ENCODE data around the gene DTX1. TPM values are rescaled to one million over a fixed set of nuclear protein-coding genes. Genes with fewer than 3 reads are reported as not detected.
A peak's percentile ranks its signal among the peaks of the same experiment; 100 is the strongest.

The DTX1 gene
- total and polyA plus RNA-seq, 8 donors: 0.43 to 6.2 (median 1.9) TPM

DNA sequence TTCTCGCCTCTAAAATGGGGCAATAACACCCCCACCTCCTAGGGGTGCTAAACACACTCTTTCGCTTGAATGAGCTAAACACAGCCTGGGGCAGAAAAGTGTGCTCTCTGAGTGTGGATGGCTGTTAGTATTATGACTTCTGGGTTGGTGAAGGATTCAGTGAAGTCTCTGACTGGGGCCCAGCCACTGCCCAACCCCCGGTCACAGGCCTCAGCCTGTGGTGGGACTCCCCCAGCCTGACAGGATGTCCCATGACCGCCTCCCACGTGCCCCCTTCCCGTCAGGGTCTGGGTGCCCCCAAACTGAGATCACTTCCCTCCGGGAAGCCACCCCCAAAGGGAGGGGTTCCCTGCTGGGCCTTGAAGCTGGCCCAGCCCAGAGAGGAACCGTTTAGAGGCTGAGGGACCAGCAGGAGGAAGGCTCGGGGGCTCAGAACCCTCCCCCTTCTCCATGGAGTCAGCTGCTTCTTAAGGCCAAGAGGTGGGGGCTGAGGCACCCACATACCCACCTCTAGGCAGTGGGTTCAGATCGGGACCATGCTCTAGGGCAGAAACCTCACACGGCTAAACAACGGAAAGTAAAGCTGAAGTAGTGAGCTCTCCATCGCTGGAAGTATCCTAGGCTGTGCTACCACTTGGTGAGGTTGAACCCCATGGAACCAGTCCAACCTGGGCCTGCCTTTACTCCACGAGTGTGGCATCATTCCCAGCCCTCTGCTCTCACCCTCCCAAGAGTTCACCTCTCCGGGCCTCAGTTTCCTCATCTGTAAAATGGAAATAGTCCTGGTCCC, 13.8 kb downstream of the DTX1 start:
- H3K4me3 ChIP-seq: no peak overlapping the region
- no peak overlapping the region for H3K27ac ChIP-seq

DNA sequence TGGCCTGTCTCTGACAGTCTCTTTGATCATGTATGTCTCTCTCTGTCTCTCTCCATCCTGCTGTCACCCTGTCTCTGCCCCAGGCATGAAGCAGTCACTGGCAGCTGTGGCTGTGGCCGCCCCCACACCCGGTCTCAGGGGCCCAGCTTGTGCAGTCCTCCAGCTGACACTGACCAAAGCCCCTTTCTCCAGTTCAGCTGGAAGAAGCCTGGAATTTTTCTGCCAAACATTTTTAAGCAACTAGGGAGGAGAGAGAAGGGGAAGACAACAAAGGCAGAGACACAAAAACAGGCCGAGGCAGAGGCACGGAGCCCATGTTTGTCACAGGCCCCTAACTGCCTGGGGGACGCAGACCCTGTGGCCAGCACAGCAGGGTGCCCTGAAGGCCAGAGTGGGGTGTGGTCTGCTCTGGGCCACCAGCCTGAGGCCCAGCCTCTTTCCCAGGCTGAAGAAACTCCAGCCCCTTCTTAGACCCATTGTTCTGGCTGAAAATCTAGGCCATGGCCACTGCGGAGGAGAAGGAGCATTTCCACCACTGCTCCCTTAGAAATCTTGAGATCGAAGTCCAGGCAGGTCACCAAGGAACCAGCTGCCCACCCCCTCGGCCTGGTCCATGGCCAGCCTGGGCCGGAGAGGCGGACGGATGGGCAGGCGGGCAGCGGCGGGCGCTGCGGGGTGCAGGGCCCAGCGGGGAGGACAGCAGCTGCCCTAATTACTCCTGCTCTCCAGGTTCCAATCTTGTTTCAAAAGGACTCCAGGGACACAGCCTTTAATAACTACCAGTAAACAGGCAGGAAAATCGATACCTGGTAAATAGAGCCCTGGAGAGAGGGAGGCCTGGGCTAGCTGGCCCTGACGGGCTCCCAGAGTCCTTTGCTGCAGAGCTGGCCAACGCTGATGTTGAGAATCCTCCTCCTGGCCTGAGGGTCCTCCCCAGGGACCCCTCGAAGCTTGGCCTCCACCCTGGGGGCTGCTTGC, 14.9 kb downstream of the DTX1 start:
- Histone ChIP-seq H3K4me1 (peaks cover 0 to 10% (median 0%) of the 10 kb centered on the region in 4 donors), H3K27me3 (peaks cover 0 to 22% (median 0%) of the 10 kb centered on the region in 3 donors), H3K9me3 (no peaks in the 10 kb centered on the region), H3K27ac (no peak overlapping the region), H3K36me3 (no peaks in the 10 kb centered on the region), H3K4me3 (no peak overlapping the region)
- no peak for TF ChIP-seq POLR2A (IDR thresholded peaks at IDR 0.05)
- TF ChIP-seq EP300 (IDR thresholded peaks at IDR 0.05): no peak
- TF ChIP-seq POLR2AphosphoS5 (IDR thresholded peaks at IDR 0.05): no peak
- TF ChIP-seq, protein P1, sequence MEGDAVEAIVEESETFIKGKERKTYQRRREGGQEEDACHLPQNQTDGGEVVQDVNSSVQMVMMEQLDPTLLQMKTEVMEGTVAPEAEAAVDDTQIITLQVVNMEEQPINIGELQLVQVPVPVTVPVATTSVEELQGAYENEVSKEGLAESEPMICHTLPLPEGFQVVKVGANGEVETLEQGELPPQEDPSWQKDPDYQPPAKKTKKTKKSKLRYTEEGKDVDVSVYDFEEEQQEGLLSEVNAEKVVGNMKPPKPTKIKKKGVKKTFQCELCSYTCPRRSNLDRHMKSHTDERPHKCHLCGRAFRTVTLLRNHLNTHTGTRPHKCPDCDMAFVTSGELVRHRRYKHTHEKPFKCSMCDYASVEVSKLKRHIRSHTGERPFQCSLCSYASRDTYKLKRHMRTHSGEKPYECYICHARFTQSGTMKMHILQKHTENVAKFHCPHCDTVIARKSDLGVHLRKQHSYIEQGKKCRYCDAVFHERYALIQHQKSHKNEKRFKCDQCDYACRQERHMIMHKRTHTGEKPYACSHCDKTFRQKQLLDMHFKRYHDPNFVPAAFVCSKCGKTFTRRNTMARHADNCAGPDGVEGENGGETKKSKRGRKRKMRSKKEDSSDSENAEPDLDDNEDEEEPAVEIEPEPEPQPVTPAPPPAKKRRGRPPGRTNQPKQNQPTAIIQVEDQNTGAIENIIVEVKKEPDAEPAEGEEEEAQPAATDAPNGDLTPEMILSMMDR (IDR thresholded peaks at IDR 0.05): no peak
- 52 to 71% (median 65%) methylated on average over 18 to 21 of the region's 21 CpGs for WGBS, 5 donors
- DNase-seq: peak in 1 of 2 donors; percentile 68
- intact Hi-C loops (cut with DNase I; ENCODE audit: low total_unique reads): no loop called here

More for the DNA sequence above, 13.8 kb downstream of the DTX1 start:
- no peaks in the 10 kb centered on the region for H3K9me3 ChIP-seq
- H3K36me3 ChIP-seq: no peaks in the 10 kb centered on the region
- peaks cover 0 to 24% (median 2%) of the 10 kb centered on the region in 3 donors for H3K27me3 ChIP-seq
- DNase-seq: peak in 1 of 2 donors; percentile 65
- TF ChIP-seq POLR2AphosphoS5 (IDR thresholded peaks at IDR 0.05) (no peak), POLR2A (IDR thresholded peaks at IDR 0.05) (no peak), EP300 (IDR thresholded peaks at IDR 0.05) (no peak)
- TF ChIP-seq, protein P1 (IDR thresholded peaks at IDR 0.05): no peak
- intact Hi-C loops (cut with DNase I; ENCODE audit: low total_unique reads): no loop called here
- H3K4me1 ChIP-seq: peaks cover 0 to 11% (median 0%) of the 10 kb centered on the region in 4 donors
- 59 to 70% (median 68%) methylated on average over 15 of the region's 15 CpGs for WGBS, 5 donors

DNA sequence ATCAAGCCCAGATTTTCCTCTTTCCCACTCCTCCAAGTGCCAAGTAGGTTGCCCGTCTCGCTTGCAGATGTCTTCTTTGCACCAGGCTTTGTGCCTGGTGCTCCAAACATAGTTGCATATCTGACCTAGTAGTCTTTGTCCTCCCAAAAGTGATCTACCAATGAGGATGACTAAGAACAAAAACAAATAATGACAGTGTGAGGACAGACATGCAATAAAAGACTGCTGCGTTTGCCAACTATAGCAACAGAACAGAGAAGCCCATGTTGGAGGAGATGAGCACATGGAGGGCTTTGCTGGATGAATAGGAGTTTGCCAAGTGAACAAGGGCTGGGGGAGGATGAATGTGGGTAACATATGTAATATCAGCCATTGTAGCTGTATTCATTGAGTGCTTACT, 15.6 kb downstream of the DTX1 start:
- Histone ChIP-seq H3K4me3 (no peak overlapping the region), H3K36me3 (no peaks in the 10 kb centered on the region), H3K27me3 (peaks cover 0 to 23% (median 5%) of the 10 kb centered on the region in 3 donors), H3K27ac (no peak overlapping the region), H3K4me1 (peaks cover 0 to 10% (median 0%) of the 10 kb centered on the region in 4 donors), H3K9me3 (no peaks in the 10 kb centered on the region)
- intact Hi-C loops (cut with DNase I; ENCODE audit: low total_unique reads): no loop called here
- TF ChIP-seq, protein P1 (IDR thresholded peaks at IDR 0.05): no peak
- TF ChIP-seq EP300 (IDR thresholded peaks at IDR 0.05): no peak
- TF ChIP-seq POLR2AphosphoS5 (IDR thresholded peaks at IDR 0.05): no peak
- TF ChIP-seq POLR2A (IDR thresholded peaks at IDR 0.05): no peak
- WGBS, 5 donors: 70 to 84% (median 83%) methylated on average over 3 of the region's 3 CpGs
- DNase-seq: no peak

DNA sequence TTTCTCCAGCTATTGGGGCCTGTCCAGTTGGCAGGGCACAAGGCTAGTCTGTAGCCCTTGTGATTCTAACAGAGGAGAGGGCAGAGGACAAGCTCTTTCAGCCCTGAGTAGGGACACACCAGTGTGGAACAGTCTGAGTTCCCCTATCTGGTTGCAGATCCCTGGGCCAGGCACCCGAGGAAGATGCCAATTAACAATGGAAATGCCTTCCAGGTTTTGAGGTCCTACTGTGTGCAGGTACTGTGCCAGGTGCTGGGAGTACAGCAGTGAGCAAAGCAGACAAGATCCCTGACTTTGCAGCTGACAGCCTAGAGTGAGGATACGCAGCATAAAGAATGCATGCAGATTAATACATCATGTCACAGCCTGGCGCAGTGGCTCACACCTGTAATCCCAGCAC, 17.1 kb downstream of the DTX1 start:
- Histone ChIP-seq H3K27me3 (peaks cover 0 to 36% (median 10%) of the 10 kb centered on the region in 3 donors), H3K9me3 (no peaks in the 10 kb centered on the region), H3K4me3 (no peak overlapping the region), H3K36me3 (no peaks in the 10 kb centered on the region), H3K4me1 (peaks cover 0 to 10% (median 0%) of the 10 kb centered on the region in 4 donors), H3K27ac (no peak overlapping the region)
- 73 to 76% (median 76%) methylated on average over 3 of the region's 3 CpGs for WGBS, 5 donors
- no peak for TF ChIP-seq POLR2AphosphoS5 (IDR thresholded peaks at IDR 0.05)
- no peak for TF ChIP-seq EP300 (IDR thresholded peaks at IDR 0.05)
- TF ChIP-seq, protein P1 (IDR thresholded peaks at IDR 0.05): no peak
- TF ChIP-seq POLR2A (IDR thresholded peaks at IDR 0.05): no peak
- DNase-seq: no peak
- intact Hi-C loops (cut with DNase I; ENCODE audit: low total_unique reads): no loop called here

Measured in stomach (tissue), 9 donors.